GM12878 (cell line): ENCODE results near the gene LRRC4B.

Source experiments
- BRCA1 ChIP-seq: IDR thresholded peaks from 2 replicates; pipeline ENCODE4 v1.6.1; 2011; ENCODE audit warnings: low read depth, low read length, improper control_type of control experiment
- CBX5 ChIP-seq: sonication (generic); IDR thresholded peaks from 2 replicates; pipeline ENCODE4 v1.6.1; 2016; ENCODE audit warnings: low read depth, moderate library complexity, mild to moderate bottlenecking, inconsistent platforms
- CEBPB ChIP-seq, 2 experiments: fragments of 150-350 bp in 1 of 2; IDR thresholded peaks; 2 replicates each; pipeline ENCODE4 v1.6.1; 2012 to 2014; ENCODE audit warnings: low read depth in 2 of 2, low read length in 2 of 2, borderline replicate concordance in 1 of 2, inconsistent platforms in 1 of 2
- CTCF ChIP-seq, 3 experiments: IDR thresholded peaks in 2 of 3; conservative IDR thresholded peaks in 1 of 3; 2 replicates each; pipeline ENCODE4 v1.5.1; 2011; ENCODE audit warnings: low read depth in 3 of 3, low read length in 3 of 3, mild to moderate bottlenecking in 3 of 3, control low read depth in 2 of 3, moderate library complexity in 2 of 3, inconsistent platforms in 1 of 3, mixed read lengths in 1 of 3; ENCODE audit not compliant: control insufficient read depth in 2 of 3, insufficient read depth in 1 of 3; ENCODE audit errors: extremely low read depth in 1 of 3
- JUNB ChIP-seq: IDR thresholded peaks from 2 replicates; pipeline ENCODE4 v1.6.1; 2016; ENCODE audit warnings: antibody characterized with exemption, mild to moderate bottlenecking
- NFYB ChIP-seq: IDR thresholded peaks from 2 replicates; pipeline ENCODE4 v1.6.1; 2011; ENCODE audit warnings: low read depth, mild to moderate bottlenecking, low read length, improper control_type of control experiment, moderate library complexity; ENCODE audit not compliant: insufficient read depth
- POLR2A ChIP-seq: IDR thresholded peaks from 2 replicates; pipeline ENCODE4 v1.6.1; 2011; ENCODE audit warnings: low read depth, mild to moderate bottlenecking, low read length
- POLR2AphosphoS2 ChIP-seq: IDR thresholded peaks from 2 replicates; pipeline ENCODE4 v1.6.1; 2011; ENCODE audit warnings: low read depth, mild to moderate bottlenecking, low read length, improper control_type of control experiment, moderate library complexity
- RELA ChIP-seq: fragments of 450-650 bp; IDR thresholded peaks from 2 replicates; pipeline ENCODE4 v1.8.0; 2014; ENCODE audit warnings: borderline replicate concordance; ENCODE audit not compliant: partially characterized antibody
- ZSCAN29 ChIP-seq: fragments of 450-650 bp; IDR thresholded peaks from 2 replicates; pipeline ENCODE4 v1.6.1; 2017; ENCODE audit warnings: mild to moderate bottlenecking, moderate library complexity
- TF ChIP-seq, protein P1 (sequence below): IDR thresholded peaks from 2 replicates; pipeline ENCODE4 v1.6.1; 2012; ENCODE audit warnings: low read depth, low read length, improper control_type of control experiment
- TF ChIP-seq, protein P2 (sequence below): fragments of 450-650 bp; IDR thresholded peaks from 2 replicates; pipeline ENCODE4 v1.6.1; 2017; ENCODE audit warnings: mild to moderate bottlenecking

DNA sequence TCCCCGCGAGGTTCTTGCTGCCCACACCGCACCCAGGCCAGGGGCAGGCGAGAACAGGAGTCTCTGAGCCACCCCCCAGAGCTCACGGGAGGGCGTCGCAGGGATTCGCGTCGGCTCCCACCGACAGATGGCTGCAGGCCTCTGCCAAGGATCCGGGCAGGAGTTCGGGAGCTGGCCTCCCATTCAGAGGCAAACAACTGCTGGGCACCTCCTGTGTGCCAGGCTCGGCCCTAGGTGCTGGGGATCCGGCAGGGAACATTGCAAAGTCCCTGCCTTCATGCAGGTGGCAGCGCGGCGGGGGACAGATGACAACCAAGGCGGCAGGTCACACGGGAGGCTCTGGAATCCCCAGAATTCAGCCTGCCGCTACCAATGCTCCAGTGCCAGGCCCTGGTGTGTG, 25.3 kb downstream of the LRRC4B start:
- TF ChIP-seq POLR2A: no peak
- TF ChIP-seq, protein P1, sequence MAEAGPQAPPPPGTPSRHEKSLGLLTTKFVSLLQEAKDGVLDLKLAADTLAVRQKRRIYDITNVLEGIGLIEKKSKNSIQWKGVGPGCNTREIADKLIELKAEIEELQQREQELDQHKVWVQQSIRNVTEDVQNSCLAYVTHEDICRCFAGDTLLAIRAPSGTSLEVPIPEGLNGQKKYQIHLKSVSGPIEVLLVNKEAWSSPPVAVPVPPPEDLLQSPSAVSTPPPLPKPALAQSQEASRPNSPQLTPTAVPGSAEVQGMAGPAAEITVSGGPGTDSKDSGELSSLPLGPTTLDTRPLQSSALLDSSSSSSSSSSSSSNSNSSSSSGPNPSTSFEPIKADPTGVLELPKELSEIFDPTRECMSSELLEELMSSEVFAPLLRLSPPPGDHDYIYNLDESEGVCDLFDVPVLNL: no peak
- TF ChIP-seq, protein P2, sequence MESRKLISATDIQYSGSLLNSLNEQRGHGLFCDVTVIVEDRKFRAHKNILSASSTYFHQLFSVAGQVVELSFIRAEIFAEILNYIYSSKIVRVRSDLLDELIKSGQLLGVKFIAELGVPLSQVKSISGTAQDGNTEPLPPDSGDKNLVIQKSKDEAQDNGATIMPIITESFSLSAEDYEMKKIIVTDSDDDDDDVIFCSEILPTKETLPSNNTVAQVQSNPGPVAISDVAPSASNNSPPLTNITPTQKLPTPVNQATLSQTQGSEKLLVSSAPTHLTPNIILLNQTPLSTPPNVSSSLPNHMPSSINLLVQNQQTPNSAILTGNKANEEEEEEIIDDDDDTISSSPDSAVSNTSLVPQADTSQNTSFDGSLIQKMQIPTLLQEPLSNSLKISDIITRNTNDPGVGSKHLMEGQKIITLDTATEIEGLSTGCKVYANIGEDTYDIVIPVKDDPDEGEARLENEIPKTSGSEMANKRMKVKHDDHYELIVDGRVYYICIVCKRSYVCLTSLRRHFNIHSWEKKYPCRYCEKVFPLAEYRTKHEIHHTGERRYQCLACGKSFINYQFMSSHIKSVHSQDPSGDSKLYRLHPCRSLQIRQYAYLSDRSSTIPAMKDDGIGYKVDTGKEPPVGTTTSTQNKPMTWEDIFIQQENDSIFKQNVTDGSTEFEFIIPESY: no peak
- TF ChIP-seq ZSCAN29: no peak
- TF ChIP-seq CBX5: no peak
- no peak for TF ChIP-seq BRCA1
- TF ChIP-seq RELA: no peak
- TF ChIP-seq JUNB: no peak
- TF ChIP-seq CEBPB (IDR thresholded peaks at IDR 0.05; ENCODE audit: borderline replicate concordance in 1 of 2, low read depth in 2 of 2, low read length in 2 of 2): no peak
- TF ChIP-seq CTCF (IDR thresholded peaks at IDR 0.05 in 2 of 3, conservative IDR thresholded peaks at IDR 0.05 in 1 of 3; ENCODE audit: control insufficient read depth in 2 of 3, extremely low read depth in 1 of 3, insufficient read depth in 1 of 3, low read depth in 3 of 3, low read length in 3 of 3): no peak
- no peak for TF ChIP-seq POLR2AphosphoS2
- TF ChIP-seq NFYB: no peak
